Measurements from ENCODE around the gene SURF1. TPM values are rescaled to one million over a fixed set of nuclear protein-coding genes. Genes with fewer than 3 reads are reported as not detected.

SURF1 gene
- total and polyA plus RNA-seq, 9 of the 15 experiments (the other 6 are each of a cell fraction or from before 2014, with no cell fraction given): 16.1 to 31.3 (median 20.9) TPM

DNA sequence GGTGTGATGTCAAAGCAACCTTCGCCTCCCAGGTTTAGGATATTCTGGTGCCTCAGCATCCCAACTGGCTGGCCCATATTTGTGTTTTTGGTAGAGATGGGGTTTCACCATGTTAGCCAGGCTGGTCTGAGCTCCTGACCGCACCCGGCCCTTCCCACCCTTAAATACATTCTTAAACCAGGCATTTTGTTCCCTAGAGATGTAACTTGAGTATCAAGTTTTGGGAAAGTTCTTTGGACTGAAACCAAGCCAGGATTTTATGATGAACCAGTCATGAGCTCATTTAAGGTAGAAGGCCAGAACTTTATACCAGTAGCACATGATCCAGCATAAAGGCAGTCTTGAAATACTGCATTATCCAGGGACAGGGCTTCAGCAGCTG, 4.8 kb downstream of the SURF1 start (continued):
- TF ChIP-seq, protein P1, sequence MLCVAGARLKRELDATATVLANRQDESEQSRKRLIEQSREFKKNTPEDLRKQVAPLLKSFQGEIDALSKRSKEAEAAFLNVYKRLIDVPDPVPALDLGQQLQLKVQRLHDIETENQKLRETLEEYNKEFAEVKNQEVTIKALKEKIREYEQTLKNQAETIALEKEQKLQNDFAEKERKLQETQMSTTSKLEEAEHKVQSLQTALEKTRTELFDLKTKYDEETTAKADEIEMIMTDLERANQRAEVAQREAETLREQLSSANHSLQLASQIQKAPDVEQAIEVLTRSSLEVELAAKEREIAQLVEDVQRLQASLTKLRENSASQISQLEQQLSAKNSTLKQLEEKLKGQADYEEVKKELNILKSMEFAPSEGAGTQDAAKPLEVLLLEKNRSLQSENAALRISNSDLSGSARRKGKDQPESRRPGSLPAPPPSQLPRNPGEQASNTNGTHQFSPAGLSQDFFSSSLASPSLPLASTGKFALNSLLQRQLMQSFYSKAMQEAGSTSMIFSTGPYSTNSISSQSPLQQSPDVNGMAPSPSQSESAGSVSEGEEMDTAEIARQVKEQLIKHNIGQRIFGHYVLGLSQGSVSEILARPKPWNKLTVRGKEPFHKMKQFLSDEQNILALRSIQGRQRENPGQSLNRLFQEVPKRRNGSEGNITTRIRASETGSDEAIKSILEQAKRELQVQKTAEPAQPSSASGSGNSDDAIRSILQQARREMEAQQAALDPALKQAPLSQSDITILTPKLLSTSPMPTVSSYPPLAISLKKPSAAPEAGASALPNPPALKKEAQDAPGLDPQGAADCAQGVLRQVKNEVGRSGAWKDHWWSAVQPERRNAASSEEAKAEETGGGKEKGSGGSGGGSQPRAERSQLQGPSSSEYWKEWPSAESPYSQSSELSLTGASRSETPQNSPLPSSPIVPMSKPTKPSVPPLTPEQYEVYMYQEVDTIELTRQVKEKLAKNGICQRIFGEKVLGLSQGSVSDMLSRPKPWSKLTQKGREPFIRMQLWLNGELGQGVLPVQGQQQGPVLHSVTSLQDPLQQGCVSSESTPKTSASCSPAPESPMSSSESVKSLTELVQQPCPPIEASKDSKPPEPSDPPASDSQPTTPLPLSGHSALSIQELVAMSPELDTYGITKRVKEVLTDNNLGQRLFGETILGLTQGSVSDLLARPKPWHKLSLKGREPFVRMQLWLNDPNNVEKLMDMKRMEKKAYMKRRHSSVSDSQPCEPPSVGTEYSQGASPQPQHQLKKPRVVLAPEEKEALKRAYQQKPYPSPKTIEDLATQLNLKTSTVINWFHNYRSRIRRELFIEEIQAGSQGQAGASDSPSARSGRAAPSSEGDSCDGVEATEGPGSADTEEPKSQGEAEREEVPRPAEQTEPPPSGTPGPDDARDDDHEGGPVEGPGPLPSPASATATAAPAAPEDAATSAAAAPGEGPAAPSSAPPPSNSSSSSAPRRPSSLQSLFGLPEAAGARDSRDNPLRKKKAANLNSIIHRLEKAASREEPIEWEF (CRISPR knock-in tag; IDR thresholded peaks at IDR 0.05): no peak
- TF ChIP-seq, protein P2, sequence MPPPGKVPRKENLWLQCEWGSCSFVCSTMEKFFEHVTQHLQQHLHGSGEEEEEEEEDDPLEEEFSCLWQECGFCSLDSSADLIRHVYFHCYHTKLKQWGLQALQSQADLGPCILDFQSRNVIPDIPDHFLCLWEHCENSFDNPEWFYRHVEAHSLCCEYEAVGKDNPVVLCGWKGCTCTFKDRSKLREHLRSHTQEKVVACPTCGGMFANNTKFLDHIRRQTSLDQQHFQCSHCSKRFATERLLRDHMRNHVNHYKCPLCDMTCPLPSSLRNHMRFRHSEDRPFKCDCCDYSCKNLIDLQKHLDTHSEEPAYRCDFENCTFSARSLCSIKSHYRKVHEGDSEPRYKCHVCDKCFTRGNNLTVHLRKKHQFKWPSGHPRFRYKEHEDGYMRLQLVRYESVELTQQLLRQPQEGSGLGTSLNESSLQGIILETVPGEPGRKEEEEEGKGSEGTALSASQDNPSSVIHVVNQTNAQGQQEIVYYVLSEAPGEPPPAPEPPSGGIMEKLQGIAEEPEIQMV (tag; conservative IDR thresholded peaks at IDR 0.05; ENCODE audit: low read depth): no peak
- TF ChIP-seq SRSF3 (IDR thresholded peaks at IDR 0.05; ENCODE audit: insufficient read depth, low read length) (no peak), MED1 (CRISPR knock-in tag; IDR thresholded peaks at IDR 0.05; ENCODE audit: borderline replicate concordance) (no peak), CHD1 (IDR thresholded peaks at IDR 0.05; ENCODE audit: low read length) (no peak)
